Osteoblast (primary cell): ENCODE measurements around the gene CAMK2A. TPM values are rescaled to one million over a fixed set of nuclear protein-coding genes. Genes with fewer than 3 reads are reported as not detected.

Source experiments
- DNase-seq: peaks from one replicate; pipeline ENCODE4 v3.0.0; 2011; ENCODE audit warnings: low spot score, mixed read lengths; ENCODE audit not compliant: insufficient read length; ENCODE audit errors: missing footprints
- H2AFZ ChIP-seq: 2 replicates; pipeline ENCODE4 v1.6.0; 2011; ENCODE audit warnings: mild to moderate bottlenecking, low read length
- H3K27ac ChIP-seq: 2 replicates; pipeline ENCODE4 v1.5.1; 2011; ENCODE audit warnings: mild to moderate bottlenecking, low read depth, low read length, moderate library complexity
- H3K27me3 ChIP-seq: 2 replicates; pipeline ENCODE4 v1.6.0; 2012; ENCODE audit warnings: mild to moderate bottlenecking, control low read depth, inconsistent platforms, low read length, moderate library complexity; ENCODE audit not compliant: insufficient read depth
- H3K36me3 ChIP-seq: 2 replicates; pipeline ENCODE4 v1.5.1; 2011; ENCODE audit warnings: mild to moderate bottlenecking, low read length, control low read depth, moderate library complexity; ENCODE audit not compliant: insufficient read depth
- H3K4me1 ChIP-seq: 2 replicates; pipeline ENCODE4 v1.5.1; 2011; ENCODE audit warnings: mild to moderate bottlenecking, low read length, control low read depth, moderate library complexity; ENCODE audit not compliant: insufficient read depth
- H3K4me2 ChIP-seq: 2 replicates; pipeline ENCODE4 v1.6.0; 2011; ENCODE audit warnings: mild to moderate bottlenecking, low read length; ENCODE audit not compliant: insufficient read depth
- H3K4me3 ChIP-seq: fragments of 200-600 bp; sonication (generic); 3 replicates; pipeline ENCODE4 v1.5.1; 2012; ENCODE audit warnings: mild to moderate bottlenecking, low read length, inconsistent platforms; ENCODE audit not compliant: insufficient read depth
- H3K79me2 ChIP-seq: 2 replicates; pipeline ENCODE4 v1.6.0; 2012; ENCODE audit warnings: mild to moderate bottlenecking, low read length, control low read depth, inconsistent platforms; ENCODE audit not compliant: insufficient read depth
- H3K9me3 ChIP-seq: 2 replicates; pipeline ENCODE4 v1.5.1; 2011; ENCODE audit warnings: low read depth, low read length, control low read depth
- H4K20me1 ChIP-seq: 2 replicates; pipeline ENCODE4 v1.6.0; 2012; ENCODE audit warnings: mild to moderate bottlenecking, low read length, control low read depth; ENCODE audit not compliant: insufficient read depth
- CTCF ChIP-seq: IDR thresholded peaks from 2 replicates; pipeline ENCODE4 v1.5.1; 2011; ENCODE audit warnings: mild to moderate bottlenecking, low read depth, low read length, moderate library complexity; ENCODE audit errors: extremely low read depth
- total RNA-seq: library from RNA; depleted of rRNA; stranded (reverse); fragments of >200 nt; gene quantifications from 2 replicates; pipeline ENCODE4 v1.2.3, GENCODE V29; 2012

Gene CAMK2A
- total RNA-seq, 1 donor, result 0.36 TPM

DNA sequence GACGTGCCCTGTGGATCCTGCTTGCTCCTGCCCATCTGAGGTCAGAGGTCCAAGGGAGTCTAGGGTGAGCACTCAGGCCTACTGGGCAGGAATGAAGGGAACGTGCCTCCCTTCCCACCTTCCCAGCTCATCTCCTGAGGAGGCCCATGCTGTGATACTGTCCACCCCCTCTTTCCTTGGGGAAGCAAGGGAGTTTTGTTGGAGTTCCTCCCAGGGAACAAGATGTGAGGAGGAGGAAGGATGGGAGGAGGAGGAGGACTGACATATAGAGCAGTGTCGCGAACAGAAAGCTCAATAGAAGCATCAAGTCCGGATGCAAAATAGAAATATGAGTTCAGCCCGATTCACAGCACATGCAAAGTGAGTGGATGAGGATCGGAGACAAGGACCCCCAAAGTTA lies 58.7 kb downstream of the CAMK2A start:
- Histone ChIP-seq H3K79me2 (no peaks in the 10 kb centered on the region), H3K36me3 (no peaks in the 10 kb centered on the region), H2AFZ (no peak overlapping the region), H3K27me3 (no peaks in the 10 kb centered on the region), H4K20me1 (no peaks in the 10 kb centered on the region), H3K4me2 (no peak overlapping the region), H3K27ac (no peak overlapping the region), H3K4me1 (no peaks in the 10 kb centered on the region), H3K9me3 (no peaks in the 10 kb centered on the region), H3K4me3 (no peak overlapping the region)
- no peak for TF ChIP-seq CTCF
- DNase-seq, result no peak

- no peaks in the 10 kb centered on the region for H3K79me2 ChIP-seq
- H4K20me1 ChIP-seq, result no peaks in the 10 kb centered on the region
- H3K9me3 ChIP-seq, result no peaks in the 10 kb centered on the region
- no peak overlapping the region for H2AFZ ChIP-seq
- no peak overlapping the region for H3K27ac ChIP-seq
- no peak overlapping the region for H3K4me2 ChIP-seq
- peak; percentile 42 for DNase-seq
- no peak for TF ChIP-seq CTCF
- no peak overlapping the region for H3K4me3 ChIP-seq
- no peaks in the 10 kb centered on the region for H3K36me3 ChIP-seq
- H3K4me1 ChIP-seq, result no peaks in the 10 kb centered on the region
- H3K27me3 ChIP-seq, result no peaks in the 10 kb centered on the region
Observed at GRCh38 chr5:150229571-150229970, 60.0 kb downstream of the CAMK2A start.

DNA sequence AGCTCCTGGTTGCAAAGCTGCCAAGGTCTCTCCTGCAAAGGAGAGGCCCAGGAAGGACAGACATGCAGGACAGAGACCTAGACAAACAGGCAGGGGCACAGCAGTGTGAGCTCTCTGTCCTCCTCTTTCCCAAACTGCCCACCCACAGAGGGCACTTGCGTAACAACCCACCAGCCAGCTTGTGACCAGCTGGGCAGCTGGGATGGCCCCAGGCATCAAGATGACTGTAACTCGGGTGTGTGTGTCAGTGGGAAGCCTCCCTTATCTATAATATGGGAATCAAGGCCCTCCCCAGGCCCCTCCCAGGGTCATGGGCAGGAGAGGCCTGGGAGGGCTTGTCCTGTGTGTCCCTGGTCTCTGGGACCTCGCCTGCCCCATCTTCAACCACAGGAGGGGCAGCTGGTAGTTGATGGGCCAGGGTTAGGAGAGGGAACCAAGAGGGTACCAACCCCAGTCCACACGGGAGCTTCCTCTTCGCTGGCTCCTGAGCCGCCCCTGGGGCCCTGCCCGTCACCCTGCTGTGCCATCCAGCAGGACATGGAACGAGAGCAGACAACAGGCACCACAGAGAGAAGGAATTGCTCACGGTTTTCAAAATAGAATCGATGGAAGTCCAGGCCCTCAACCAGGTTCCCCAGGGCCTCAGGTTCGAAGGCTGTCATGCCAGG lies 61.8 kb downstream of the CAMK2A start:
- peak; percentile 62 for DNase-seq
- H3K4me2 ChIP-seq, result no peak overlapping the region
- no peaks in the 10 kb centered on the region for H4K20me1 ChIP-seq
- H3K9me3 ChIP-seq, result no peaks in the 10 kb centered on the region
- H3K27me3 ChIP-seq, result no peaks in the 10 kb centered on the region
- H3K27ac ChIP-seq, result no peak overlapping the region
- no peaks in the 10 kb centered on the region for H3K4me1 ChIP-seq
- no peaks in the 10 kb centered on the region for H3K36me3 ChIP-seq
- TF ChIP-seq CTCF, result no peak
- no peak overlapping the region for H3K4me3 ChIP-seq
- H2AFZ ChIP-seq, result no peak overlapping the region
- no peaks in the 10 kb centered on the region for H3K79me2 ChIP-seq

- DNase-seq, result peak; percentile 38
- H3K36me3 ChIP-seq, result no peaks in the 10 kb centered on the region
- no peak overlapping the region for H3K4me3 ChIP-seq
- H3K27me3 ChIP-seq, result no peaks in the 10 kb centered on the region
- no peak overlapping the region for H3K4me2 ChIP-seq
- no peaks in the 10 kb centered on the region for H3K79me2 ChIP-seq
- no peaks in the 10 kb centered on the region for H3K9me3 ChIP-seq
- no peak overlapping the region for H3K27ac ChIP-seq
- no peak for TF ChIP-seq CTCF
- H3K4me1 ChIP-seq, result no peaks in the 10 kb centered on the region
- no peaks in the 10 kb centered on the region for H4K20me1 ChIP-seq
- no peak overlapping the region for H2AFZ ChIP-seq
Observed at GRCh38 chr5:150227036-150227435, 62.5 kb downstream of the CAMK2A start.
